Measurements from ENCODE around the gene EPHB2. TPM values are rescaled to one million over a fixed set of nuclear protein-coding genes. Genes with fewer than 3 reads are reported as not detected.

EPHB2 gene
- total and polyA plus RNA-seq, 2 of the 8 experiments (the other 6 are each of a cell fraction or from before 2014, with no cell fraction given), result 15.8 to 17.2 TPM

DNA sequence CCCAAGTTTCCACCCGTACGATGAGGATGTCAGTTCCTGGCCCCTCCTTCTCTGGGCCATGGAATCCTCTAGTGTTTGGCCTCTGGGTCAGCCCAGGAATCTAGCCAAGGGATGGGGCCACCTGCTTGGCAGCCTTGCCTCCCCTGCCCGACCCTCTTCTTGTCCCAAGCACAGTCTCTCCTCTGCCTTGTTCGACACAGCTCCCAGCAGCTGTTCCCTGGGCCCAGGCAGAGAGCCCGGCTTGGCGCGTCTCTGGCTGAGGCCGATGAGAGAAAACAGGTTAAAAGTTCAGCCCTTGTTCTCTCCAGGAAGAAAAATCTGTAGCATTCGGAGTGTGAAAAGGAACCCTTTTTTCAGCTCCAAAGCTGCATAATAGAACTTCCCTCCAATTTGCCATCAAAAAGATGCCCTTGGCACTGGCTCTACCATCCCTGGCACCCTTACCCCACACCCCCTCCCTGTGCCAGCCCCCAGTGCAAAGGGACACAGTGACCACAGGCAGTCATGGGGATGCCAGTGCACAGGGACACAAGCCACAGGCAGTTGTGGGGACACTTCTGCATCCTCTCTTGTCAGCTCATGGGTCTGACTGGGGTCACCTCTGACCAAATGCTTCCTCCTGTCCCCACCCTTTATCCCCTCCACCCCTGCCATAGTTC is 68.4 kb downstream of the EPHB2 start (continued):
- TF ChIP-seq CHD2 (IDR thresholded peaks at IDR 0.05; ENCODE audit: low read length) (no peak), RNF2 (IDR thresholded peaks at IDR 0.05; ENCODE audit: borderline replicate concordance, low read depth, low read length, missing control alignments, poor library complexity, severe bottlenecking) (no peak), BACH1 (IDR thresholded peaks at IDR 0.05; ENCODE audit: low read length) (no peak), TAF7 (optimal IDR thresholded peaks at IDR 0.05; ENCODE audit: borderline replicate concordance, low read depth, low read length) (no peak), ZNF274 (IDR thresholded peaks at IDR 0.05; ENCODE audit: borderline replicate concordance, extremely low read depth, low read length) (no peak), NRF1 (IDR thresholded peaks at IDR 0.05; ENCODE audit: low read depth, low read length) (no peak), HDAC2 (IDR thresholded peaks at IDR 0.05; ENCODE audit: borderline replicate concordance in 1 of 2, low read depth in 2 of 2, low read length in 2 of 2) (no peak)
